CD1c-positive myeloid dendritic cell (primary cell): ENCODE measurements around the gene ETFRF1.

ENCODE experiments used
- DNase-seq: peaks from one replicate; pipeline ENCODE4 v3.0.0-alpha.2; 2016; ENCODE audit errors: extremely low spot score

The ETFRF1 gene

GRCh38 chr12:25195056-25195971, at the start of gene ETFRF1, which contains the start of gene DNAI7:
Gene ETFRF1, plus strand, starts transcription at chr12:25195237. Its CDS starts 8,720 bp downstream, at chr12:25203957.
Gene DNAI7, minus strand, starts transcription at chr12:25195160. Its CDS starts 82 bp downstream, at chr12:25195078.
- peak; percentile 98 for DNase-seq

- no peak for DNase-seq
Measured at GRCh38 chr12:25146686-25147085, 48.4 kb upstream of the ETFRF1 start.

GRCh38 chr12:25151476-25151875, 43.6 kb upstream of the ETFRF1 start:
- no peak for DNase-seq

GRCh38 chr12:25152055-25152454, 43.0 kb upstream of the ETFRF1 start:
- DNase-seq: no peak

GRCh38 chr12:25155022-25155576, 39.9 kb upstream of the ETFRF1 start:
- DNase-seq: peak; percentile 47

- peak; percentile 5 for DNase-seq
Measured at GRCh38 chr12:25156061-25156460, 39.0 kb upstream of the ETFRF1 start.

GRCh38 chr12:25162866-25163265, 32.2 kb upstream of the ETFRF1 start:
- DNase-seq: no peak

- DNase-seq: no peak
Measured at GRCh38 chr12:25182765-25183164, 12.3 kb upstream of the ETFRF1 start.

GRCh38 chr12:25184132-25184531, 10.9 kb upstream of the ETFRF1 start:
- DNase-seq: no peak

GRCh38 chr12:25186038-25186787, 8.8 kb upstream of the ETFRF1 start:
- no peak for DNase-seq

GRCh38 chr12:25186788-25187402, 8.1 kb upstream of the ETFRF1 start:
- no peak for DNase-seq

- no peak for DNase-seq
Measured at GRCh38 chr12:25187781-25188180, 7.3 kb upstream of the ETFRF1 start.

GRCh38 chr12:25189656-25190055, 5.4 kb upstream of the ETFRF1 start:
- no peak for DNase-seq

GRCh38 chr12:25190793-25191192, 4.2 kb upstream of the ETFRF1 start:
- no peak for DNase-seq

GRCh38 chr12:25194214-25194613, 823 bp upstream of the ETFRF1 start:
- DNase-seq: no peak

GRCh38 chr12:25194722-25195055, 348 bp upstream of the ETFRF1 start:
- no peak for DNase-seq

- peak; percentile 12 for DNase-seq
Measured at GRCh38 chr12:25197608-25198007, 2.6 kb downstream of the ETFRF1 start.

- no peak for DNase-seq
Measured at GRCh38 chr12:25200703-25201102, 5.7 kb downstream of the ETFRF1 start.

- no peak for DNase-seq
Measured at GRCh38 chr12:25202137-25202536, 7.1 kb downstream of the ETFRF1 start.

GRCh38 chr12:25207411-25207810, 12.4 kb downstream of the ETFRF1 start:
- DNase-seq: no peak

GRCh38 chr12:25207846-25208245, 12.8 kb downstream of the ETFRF1 start:
- no peak for DNase-seq

- no peak for DNase-seq
Measured at GRCh38 chr12:25208554-25208953, 13.5 kb downstream of the ETFRF1 start.
